GM19193 (cell line): ENCODE measurements around the gene DENND6A.

Source experiments
- POLR2A ChIP-seq: IDR thresholded peaks from 4 replicates; pipeline ENCODE4 v1.6.1; 2011; ENCODE audit not compliant: insufficient read depth, insufficient read length; ENCODE audit errors: extremely low read depth

DENND6A gene

GRCh38 chr3:57658536-57658935 is 34.3 kb downstream of the DENND6A start:
- TF ChIP-seq POLR2A = no peak

GRCh38 chr3:57655727-57656126 is 37.1 kb downstream of the DENND6A start:
- no peak for TF ChIP-seq POLR2A

- no peak for TF ChIP-seq POLR2A
Observed at GRCh38 chr3:57654267-57654666, 38.6 kb downstream of the DENND6A start.

- no peak for TF ChIP-seq POLR2A
Observed at GRCh38 chr3:57652203-57652602, 40.7 kb downstream of the DENND6A start.

- TF ChIP-seq POLR2A = no peak
Observed at GRCh38 chr3:57647292-57647940, 45.5 kb downstream of the DENND6A start.

GRCh38 chr3:57646723-57647122 is 46.2 kb downstream of the DENND6A start:
- no peak for TF ChIP-seq POLR2A

- TF ChIP-seq POLR2A = no peak
Observed at GRCh38 chr3:57644740-57645139, 48.1 kb downstream of the DENND6A start.

GRCh38 chr3:57637391-57637790 is 55.5 kb downstream of the DENND6A start:
- TF ChIP-seq POLR2A = no peak

GRCh38 chr3:57627976-57628375 is 64.9 kb downstream of the DENND6A start:
- no peak for TF ChIP-seq POLR2A

GRCh38 chr3:57624801-57625200 is 68.1 kb downstream of the DENND6A start:
- TF ChIP-seq POLR2A = no peak

GRCh38 chr3:57622362-57622761 is 70.5 kb downstream of the DENND6A start:
- no peak for TF ChIP-seq POLR2A

- TF ChIP-seq POLR2A = no peak
Observed at GRCh38 chr3:57617739-57618138, 75.1 kb downstream of the DENND6A start.

- TF ChIP-seq POLR2A = no peak
Observed at GRCh38 chr3:57616233-57616632, 76.6 kb downstream of the DENND6A start.

GRCh38 chr3:57605683-57606082 is 87.2 kb downstream of the DENND6A start:
- TF ChIP-seq POLR2A = no peak

GRCh38 chr3:57604971-57605370 is 87.9 kb downstream of the DENND6A start:
- TF ChIP-seq POLR2A = no peak

- TF ChIP-seq POLR2A = no peak
Observed at GRCh38 chr3:57600195-57600594, 92.7 kb downstream of the DENND6A start.
